Measurements from ENCODE around the gene PHEX. TPM values are rescaled to one million over a fixed set of nuclear protein-coding genes. Genes with fewer than 3 reads are reported as not detected.
"Not testable (repeated sequence)": the region's sequence is repeated elsewhere in the genome, so short reads cannot be mapped to it uniquely, and the experiment has no call there.

PHEX gene
- total RNA-seq, 1 donor from 2014 or later: 4.2 TPM

GRCh38 chrX:22247169-22247568, 215.0 kb downstream of the PHEX start:
- Histone ChIP-seq H3K36me3 (ENCODE audit: control insufficient read depth in 3 of 3, insufficient read depth in 3 of 3, low read length in 3 of 3) (no peaks in the 10 kb centered on the region), H3K9me3 (ENCODE audit: control insufficient read depth in 3 of 3, low read length in 3 of 3) (no peaks in the 10 kb centered on the region), H3K4me3 (ENCODE audit: low read length in 3 of 3) (no peak overlapping the region), H3K27ac (ENCODE audit: low read depth, low read length) (no peak overlapping the region), H3K9ac (ENCODE audit: low read depth in 1 of 3, low read length in 3 of 3) (no peak overlapping the region), H3K27me3 (ENCODE audit: control insufficient read depth in 3 of 3, insufficient read depth in 3 of 3, low read length in 3 of 3) (no peaks in the 10 kb centered on the region), H3K4me1 (ENCODE audit: control insufficient read depth in 3 of 3, insufficient read depth in 3 of 3, low read length in 3 of 3) (no peaks in the 10 kb centered on the region)

- Histone ChIP-seq H3K27ac (ENCODE audit: low read depth, low read length) (no peak overlapping the region), H3K4me1 (ENCODE audit: control insufficient read depth in 3 of 3, insufficient read depth in 3 of 3, low read length in 3 of 3) (no peaks in the 10 kb centered on the region), H3K36me3 (ENCODE audit: control insufficient read depth in 3 of 3, insufficient read depth in 3 of 3, low read length in 3 of 3) (no peaks in the 10 kb centered on the region), H3K9me3 (ENCODE audit: control insufficient read depth in 3 of 3, low read length in 3 of 3) (no peaks in the 10 kb centered on the region), H3K4me3 (ENCODE audit: low read length in 3 of 3) (no peak overlapping the region), H3K27me3 (ENCODE audit: control insufficient read depth in 3 of 3, insufficient read depth in 3 of 3, low read length in 3 of 3) (no peaks in the 10 kb centered on the region), H3K9ac (ENCODE audit: low read depth in 1 of 3, low read length in 3 of 3) (no peak overlapping the region)
These were observed 216.3 kb downstream of the PHEX start for GRCh38 chrX:22248401-22248800.

- H3K36me3 ChIP-seq (ENCODE audit: control insufficient read depth in 3 of 3, insufficient read depth in 3 of 3, low read length in 3 of 3): no peaks in the 10 kb centered on the region
- H3K4me3 ChIP-seq (ENCODE audit: low read length in 3 of 3): no peak overlapping the region
- H3K9me3 ChIP-seq (ENCODE audit: control insufficient read depth in 3 of 3, low read length in 3 of 3): no peaks in the 10 kb centered on the region
- H3K27me3 ChIP-seq (ENCODE audit: control insufficient read depth in 3 of 3, insufficient read depth in 3 of 3, low read length in 3 of 3): no peaks in the 10 kb centered on the region
- no peaks in the 10 kb centered on the region for H3K4me1 ChIP-seq (ENCODE audit: control insufficient read depth in 3 of 3, insufficient read depth in 3 of 3, low read length in 3 of 3)
- H3K9ac ChIP-seq (ENCODE audit: low read depth in 1 of 3, low read length in 3 of 3): no peak overlapping the region
- H3K27ac ChIP-seq (ENCODE audit: low read depth, low read length): no peak overlapping the region
These were observed 217.2 kb downstream of the PHEX start for GRCh38 chrX:22249371-22249770.

GRCh38 chrX:22268706-22269105, 236.6 kb downstream of the PHEX start:
- Histone ChIP-seq H3K9me3 (ENCODE audit: control insufficient read depth in 3 of 3, low read length in 3 of 3) (no peaks in the 10 kb centered on the region), H3K27ac (ENCODE audit: low read depth, low read length) (no peak overlapping the region), H3K36me3 (ENCODE audit: control insufficient read depth in 3 of 3, insufficient read depth in 3 of 3, low read length in 3 of 3) (no peaks in the 10 kb centered on the region), H3K4me1 (ENCODE audit: control insufficient read depth in 3 of 3, insufficient read depth in 3 of 3, low read length in 3 of 3) (no peaks in the 10 kb centered on the region), H3K9ac (ENCODE audit: low read depth in 1 of 3, low read length in 3 of 3) (no peak overlapping the region), H3K27me3 (ENCODE audit: control insufficient read depth in 3 of 3, insufficient read depth in 3 of 3, low read length in 3 of 3) (no peaks in the 10 kb centered on the region), H3K4me3 (ENCODE audit: low read length in 3 of 3) (no peak overlapping the region)

- Histone ChIP-seq H3K4me1 (ENCODE audit: control insufficient read depth in 3 of 3, insufficient read depth in 3 of 3, low read length in 3 of 3) (no peaks in the 10 kb centered on the region), H3K36me3 (ENCODE audit: control insufficient read depth in 3 of 3, insufficient read depth in 3 of 3, low read length in 3 of 3) (no peaks in the 10 kb centered on the region), H3K27me3 (ENCODE audit: control insufficient read depth in 3 of 3, insufficient read depth in 3 of 3, low read length in 3 of 3) (no peaks in the 10 kb centered on the region), H3K4me3 (ENCODE audit: low read length in 3 of 3) (no peak within 1 kb of the TSS), H3K9me3 (ENCODE audit: control insufficient read depth in 3 of 3, low read length in 3 of 3) (no peaks in the 10 kb centered on the region), H3K27ac (ENCODE audit: low read depth, low read length) (no peak within 1 kb of the TSS), H3K9ac (ENCODE audit: low read depth in 1 of 3, low read length in 3 of 3) (no peak within 1 kb of the TSS)
These were observed 240.5 kb downstream of the PHEX start, which contains the start of gene CBLL2 for GRCh38 chrX:22272613-22273012. CBLL2 (plus strand) TSS chrX:22272913; CDS start chrX:22272992, 79 bp downstream.

GRCh38 chrX:22273714-22274317, 241.7 kb downstream of the PHEX start:
- no peaks in the 10 kb centered on the region for H3K9me3 ChIP-seq (ENCODE audit: control insufficient read depth in 3 of 3, low read length in 3 of 3)
- no peaks in the 10 kb centered on the region for H3K27me3 ChIP-seq (ENCODE audit: control insufficient read depth in 3 of 3, insufficient read depth in 3 of 3, low read length in 3 of 3)
- no peak overlapping the region for H3K4me3 ChIP-seq (ENCODE audit: low read length in 3 of 3)
- H3K36me3 ChIP-seq (ENCODE audit: control insufficient read depth in 3 of 3, insufficient read depth in 3 of 3, low read length in 3 of 3): no peaks in the 10 kb centered on the region
- H3K27ac ChIP-seq (ENCODE audit: low read depth, low read length): no peak overlapping the region
- no peak overlapping the region for H3K9ac ChIP-seq (ENCODE audit: low read depth in 1 of 3, low read length in 3 of 3)
- H3K4me1 ChIP-seq (ENCODE audit: control insufficient read depth in 3 of 3, insufficient read depth in 3 of 3, low read length in 3 of 3): no peaks in the 10 kb centered on the region

GRCh38 chrX:22276781-22277180, 244.7 kb downstream of the PHEX start:
- no peak overlapping the region for H3K4me3 ChIP-seq (ENCODE audit: low read length in 3 of 3)
- no peaks in the 10 kb centered on the region for H3K27me3 ChIP-seq (ENCODE audit: control insufficient read depth in 3 of 3, insufficient read depth in 3 of 3, low read length in 3 of 3)
- no peak overlapping the region for H3K9ac ChIP-seq (ENCODE audit: low read depth in 1 of 3, low read length in 3 of 3)
- no peaks in the 10 kb centered on the region for H3K9me3 ChIP-seq (ENCODE audit: control insufficient read depth in 3 of 3, low read length in 3 of 3)
- no peak overlapping the region for H3K27ac ChIP-seq (ENCODE audit: low read depth, low read length)
- H3K4me1 ChIP-seq (ENCODE audit: control insufficient read depth in 3 of 3, insufficient read depth in 3 of 3, low read length in 3 of 3): no peaks in the 10 kb centered on the region
- no peaks in the 10 kb centered on the region for H3K36me3 ChIP-seq (ENCODE audit: control insufficient read depth in 3 of 3, insufficient read depth in 3 of 3, low read length in 3 of 3)

GRCh38 chrX:22278375-22278774, 246.2 kb downstream of the PHEX start:
- H3K9ac ChIP-seq (ENCODE audit: low read depth in 1 of 3, low read length in 3 of 3): no peak overlapping the region
- H3K4me3 ChIP-seq (ENCODE audit: low read length in 3 of 3): no peak overlapping the region
- H3K27ac ChIP-seq (ENCODE audit: low read depth, low read length): no peak overlapping the region
- no peaks in the 10 kb centered on the region for H3K36me3 ChIP-seq (ENCODE audit: control insufficient read depth in 3 of 3, insufficient read depth in 3 of 3, low read length in 3 of 3)
- H3K4me1 ChIP-seq (ENCODE audit: control insufficient read depth in 3 of 3, insufficient read depth in 3 of 3, low read length in 3 of 3): no peaks in the 10 kb centered on the region
- no peaks in the 10 kb centered on the region for H3K9me3 ChIP-seq (ENCODE audit: control insufficient read depth in 3 of 3, low read length in 3 of 3)
- H3K27me3 ChIP-seq (ENCODE audit: control insufficient read depth in 3 of 3, insufficient read depth in 3 of 3, low read length in 3 of 3): no peaks in the 10 kb centered on the region

GRCh38 chrX:22289209-22289608, 257.1 kb downstream of the PHEX start:
- not testable (repeated sequence) for H3K4me3 ChIP-seq (ENCODE audit: low read length in 3 of 3); H3K4me1 ChIP-seq (ENCODE audit: control insufficient read depth in 3 of 3, insufficient read depth in 3 of 3, low read length in 3 of 3); H3K27me3 ChIP-seq (ENCODE audit: control insufficient read depth in 3 of 3, insufficient read depth in 3 of 3, low read length in 3 of 3); H3K36me3 ChIP-seq (ENCODE audit: control insufficient read depth in 3 of 3, insufficient read depth in 3 of 3, low read length in 3 of 3); H3K9ac ChIP-seq (ENCODE audit: low read depth in 1 of 3, low read length in 3 of 3); H3K9me3 ChIP-seq (ENCODE audit: control insufficient read depth in 3 of 3, low read length in 3 of 3); H3K27ac ChIP-seq (ENCODE audit: low read depth, low read length)

- H3K36me3 ChIP-seq (ENCODE audit: control insufficient read depth in 3 of 3, insufficient read depth in 3 of 3, low read length in 3 of 3): no peaks in the 10 kb centered on the region
- peaks cover 4 to 6% (median 6%) of the 10 kb centered on the region in 3 donors for H3K4me1 ChIP-seq (ENCODE audit: control insufficient read depth in 3 of 3, insufficient read depth in 3 of 3, low read length in 3 of 3)
- H3K4me3 ChIP-seq (ENCODE audit: low read length in 3 of 3): no peak overlapping the region
- H3K27me3 ChIP-seq (ENCODE audit: control insufficient read depth in 3 of 3, insufficient read depth in 3 of 3, low read length in 3 of 3): no peaks in the 10 kb centered on the region
- H3K9me3 ChIP-seq (ENCODE audit: control insufficient read depth in 3 of 3, low read length in 3 of 3): no peaks in the 10 kb centered on the region
- H3K27ac ChIP-seq (ENCODE audit: low read depth, low read length): no peak overlapping the region
- no peak overlapping the region for H3K9ac ChIP-seq (ENCODE audit: low read depth in 1 of 3, low read length in 3 of 3)
These were observed 264.7 kb downstream of the PHEX start for GRCh38 chrX:22296871-22297270.

Measured in skeletal muscle tissue (tissue), 4 donors.